Measurements from ENCODE around the gene HOXA7.

Gene HOXA7

GRCh38 chr7:27171325-27171636, 14.8 kb upstream of the HOXA7 start:
- peak overlapping the region; percentile 69 to 86 (median 76) for H3K4me3 ChIP-seq (ENCODE audit: low read depth in 1 of 5, low read length in 5 of 5)
- peak overlapping the region; percentile 7 to 72 (median 30) for H3K9ac ChIP-seq (ENCODE audit: low read length in 5 of 5)
- H3K4me1 ChIP-seq (ENCODE audit: control insufficient read depth in 5 of 5, insufficient read depth in 5 of 5, low read length in 5 of 5): peaks cover 0 to 90% (median 87%) of the 10 kb centered on the region in 5 donors
- H3K9me3 ChIP-seq (ENCODE audit: control insufficient read depth in 5 of 5, low read length in 5 of 5): no peaks in the 10 kb centered on the region
- H3K27me3 ChIP-seq (ENCODE audit: control insufficient read depth in 5 of 5, insufficient read depth in 4 of 5, low read length in 5 of 5): peaks cover 0 to 28% (median 10%) of the 10 kb centered on the region in 5 donors
- no peaks in the 10 kb centered on the region for H3K36me3 ChIP-seq (ENCODE audit: control insufficient read depth in 5 of 5, insufficient read depth in 5 of 5, low read length in 5 of 5)
- H3K27ac ChIP-seq (ENCODE audit: low read depth, low read length): peak overlapping the region; percentile 98

- peaks cover 0 to 90% (median 87%) of the 10 kb centered on the region in 5 donors for H3K4me1 ChIP-seq (ENCODE audit: control insufficient read depth in 5 of 5, insufficient read depth in 5 of 5, low read length in 5 of 5)
Measured at GRCh38 chr7:27170426-27171324, 14.2 kb upstream of the HOXA7 start.

GRCh38 chr7:27169658-27170425, 13.4 kb upstream of the HOXA7 start:
- Histone ChIP-seq H3K4me1 (ENCODE audit: control insufficient read depth in 5 of 5, insufficient read depth in 5 of 5, low read length in 5 of 5) (peaks cover 0 to 90% (median 85%) of the 10 kb centered on the region in 5 donors), H3K27me3 (ENCODE audit: control insufficient read depth in 5 of 5, insufficient read depth in 4 of 5, low read length in 5 of 5) (peaks cover 0 to 23% (median 6%) of the 10 kb centered on the region in 5 donors), H3K27ac (ENCODE audit: low read depth, low read length) (peak overlapping the region; percentile 98), H3K9me3 (ENCODE audit: control insufficient read depth in 5 of 5, low read length in 5 of 5) (no peaks in the 10 kb centered on the region), H3K9ac (ENCODE audit: low read length in 5 of 5) (peak overlapping the region in 3 of 5 donors; percentile 51 to 88 (median 75)), H3K36me3 (ENCODE audit: control insufficient read depth in 5 of 5, insufficient read depth in 5 of 5, low read length in 5 of 5) (no peaks in the 10 kb centered on the region), H3K4me3 (ENCODE audit: low read depth in 1 of 5, low read length in 5 of 5) (peak overlapping the region; percentile 58 to 86 (median 80))

More at GRCh38 chr7:27170426-27171324, 14.2 kb upstream of the HOXA7 start:
- Histone ChIP-seq H3K36me3 (ENCODE audit: control insufficient read depth in 5 of 5, insufficient read depth in 5 of 5, low read length in 5 of 5) (no peaks in the 10 kb centered on the region), H3K4me3 (ENCODE audit: low read depth in 1 of 5, low read length in 5 of 5) (peak overlapping the region; percentile 69 to 86 (median 80)), H3K27me3 (ENCODE audit: control insufficient read depth in 5 of 5, insufficient read depth in 4 of 5, low read length in 5 of 5) (peaks cover 0 to 28% (median 10%) of the 10 kb centered on the region in 5 donors), H3K27ac (ENCODE audit: low read depth, low read length) (peak overlapping the region; percentile 98), H3K9ac (ENCODE audit: low read length in 5 of 5) (peak overlapping the region in 4 of 5 donors; percentile 7 to 76 (median 52)), H3K9me3 (ENCODE audit: control insufficient read depth in 5 of 5, low read length in 5 of 5) (no peaks in the 10 kb centered on the region)

GRCh38 chr7:27168265-27168947, 11.9 kb upstream of the HOXA7 start:
- H3K9ac ChIP-seq (ENCODE audit: low read length in 5 of 5): peak overlapping the region; percentile 35 to 89 (median 60)
- peaks cover 0 to 19% (median 3%) of the 10 kb centered on the region in 5 donors for H3K27me3 ChIP-seq (ENCODE audit: control insufficient read depth in 5 of 5, insufficient read depth in 4 of 5, low read length in 5 of 5)
- H3K4me1 ChIP-seq (ENCODE audit: control insufficient read depth in 5 of 5, insufficient read depth in 5 of 5, low read length in 5 of 5): peaks cover 0 to 92% (median 89%) of the 10 kb centered on the region in 5 donors
- peak overlapping the region; percentile 58 to 86 (median 80) for H3K4me3 ChIP-seq (ENCODE audit: low read depth in 1 of 5, low read length in 5 of 5)
- no peaks in the 10 kb centered on the region for H3K36me3 ChIP-seq (ENCODE audit: control insufficient read depth in 5 of 5, insufficient read depth in 5 of 5, low read length in 5 of 5)
- peak overlapping the region; percentile 98 for H3K27ac ChIP-seq (ENCODE audit: low read depth, low read length)
- H3K9me3 ChIP-seq (ENCODE audit: control insufficient read depth in 5 of 5, low read length in 5 of 5): no peaks in the 10 kb centered on the region

- peak overlapping the region in 4 of 5 donors; percentile 51 to 89 (median 70) for H3K9ac ChIP-seq (ENCODE audit: low read length in 5 of 5)
Measured at GRCh38 chr7:27167916-27168264, 11.4 kb upstream of the HOXA7 start.

GRCh38 chr7:27166531-27167505, 10.3 kb upstream of the HOXA7 start:
- Histone ChIP-seq H3K27ac (ENCODE audit: low read depth, low read length) (peak overlapping the region; percentile 98), H3K27me3 (ENCODE audit: control insufficient read depth in 5 of 5, insufficient read depth in 4 of 5, low read length in 5 of 5) (peaks cover 0 to 15% (median 3%) of the 10 kb centered on the region in 5 donors), H3K4me1 (ENCODE audit: control insufficient read depth in 5 of 5, insufficient read depth in 5 of 5, low read length in 5 of 5) (peaks cover 0 to 95% (median 85%) of the 10 kb centered on the region in 5 donors), H3K4me3 (ENCODE audit: low read depth in 1 of 5, low read length in 5 of 5) (peak overlapping the region; percentile 48 to 81 (median 81)), H3K36me3 (ENCODE audit: control insufficient read depth in 5 of 5, insufficient read depth in 5 of 5, low read length in 5 of 5) (no peaks in the 10 kb centered on the region), H3K9me3 (ENCODE audit: control insufficient read depth in 5 of 5, low read length in 5 of 5) (no peaks in the 10 kb centered on the region), H3K9ac (ENCODE audit: low read length in 5 of 5) (peak overlapping the region; percentile 51 to 89 (median 79))

More at GRCh38 chr7:27167916-27168264, 11.4 kb upstream of the HOXA7 start:
- Histone ChIP-seq H3K27ac (ENCODE audit: low read depth, low read length) (peak overlapping the region; percentile 98), H3K4me3 (ENCODE audit: low read depth in 1 of 5, low read length in 5 of 5) (peak overlapping the region; percentile 44 to 86 (median 80)), H3K4me1 (ENCODE audit: control insufficient read depth in 5 of 5, insufficient read depth in 5 of 5, low read length in 5 of 5) (peaks cover 0 to 94% (median 89%) of the 10 kb centered on the region in 5 donors), H3K9me3 (ENCODE audit: control insufficient read depth in 5 of 5, low read length in 5 of 5) (no peaks in the 10 kb centered on the region), H3K36me3 (ENCODE audit: control insufficient read depth in 5 of 5, insufficient read depth in 5 of 5, low read length in 5 of 5) (no peaks in the 10 kb centered on the region), H3K27me3 (ENCODE audit: control insufficient read depth in 5 of 5, insufficient read depth in 4 of 5, low read length in 5 of 5) (peaks cover 0 to 19% (median 3%) of the 10 kb centered on the region in 5 donors)

- Histone ChIP-seq H3K4me1 (ENCODE audit: control insufficient read depth in 5 of 5, insufficient read depth in 5 of 5, low read length in 5 of 5) (peaks cover 0 to 92% (median 83%) of the 10 kb centered on the region in 5 donors), H3K27me3 (ENCODE audit: control insufficient read depth in 5 of 5, insufficient read depth in 4 of 5, low read length in 5 of 5) (peaks cover 0 to 10% (median 3%) of the 10 kb centered on the region in 5 donors), H3K4me3 (ENCODE audit: low read depth in 1 of 5, low read length in 5 of 5) (peak overlapping the region; percentile 74 to 81 (median 81)), H3K27ac (ENCODE audit: low read depth, low read length) (peak overlapping the region; percentile 98), H3K9ac (ENCODE audit: low read length in 5 of 5) (peak overlapping the region; percentile 48 to 89 (median 79)), H3K36me3 (ENCODE audit: control insufficient read depth in 5 of 5, insufficient read depth in 5 of 5, low read length in 5 of 5) (no peaks in the 10 kb centered on the region), H3K9me3 (ENCODE audit: control insufficient read depth in 5 of 5, low read length in 5 of 5) (no peaks in the 10 kb centered on the region)
Measured at GRCh38 chr7:27165996-27166530, 9.6 kb upstream of the HOXA7 start.

GRCh38 chr7:27165089-27165995, 8.9 kb upstream of the HOXA7 start, which contains the start of gene HOXA9:
Gene HOXA9 (minus strand): TSS chr7:27165537. CDS start chr7:27165457, 80 bp downstream.
- Histone ChIP-seq H3K4me3 (ENCODE audit: low read depth in 1 of 5, low read length in 5 of 5) (peak within 1 kb of the TSS; percentile 78 to 81 (median 81)), H3K27me3 (ENCODE audit: control insufficient read depth in 5 of 5, insufficient read depth in 4 of 5, low read length in 5 of 5) (peaks cover 0 to 10% (median 3%) of the 10 kb centered on the region in 5 donors), H3K9me3 (ENCODE audit: control insufficient read depth in 5 of 5, low read length in 5 of 5) (no peaks in the 10 kb centered on the region), H3K9ac (ENCODE audit: low read length in 5 of 5) (peak within 1 kb of the TSS; percentile 48 to 89 (median 79)), H3K36me3 (ENCODE audit: control insufficient read depth in 5 of 5, insufficient read depth in 5 of 5, low read length in 5 of 5) (no peaks in the 10 kb centered on the region), H3K4me1 (ENCODE audit: control insufficient read depth in 5 of 5, insufficient read depth in 5 of 5, low read length in 5 of 5) (peaks cover 0 to 93% (median 91%) of the 10 kb centered on the region in 5 donors), H3K27ac (ENCODE audit: low read depth, low read length) (peak within 1 kb of the TSS; percentile 98)

Measured in subcutaneous abdominal adipose tissue (tissue), 5 donors.